Nephron progenitor cell (in vitro differentiated cells): ENCODE data around the gene ARL5C.
A peak's percentile ranks its signal among the peaks of the same experiment; 100 is the strongest.
"Not testable (repeated sequence)": the region's sequence is repeated elsewhere in the genome, so short reads cannot be mapped to it uniquely, and the experiment has no call there.

ENCODE experiments used
- DNase-seq: peaks from one replicate; pipeline ENCODE4 v3.0.0; 2021
- H3K27ac Mint-ChIP-seq: 2 replicates; pipeline ENCODE4 v1.8.0; 2021; ENCODE audit warnings: mild to moderate bottlenecking, moderate library complexity, mixed read lengths
- H3K27me3 Mint-ChIP-seq: 2 replicates; pipeline ENCODE4 v1.8.0; 2021; ENCODE audit warnings: mild to moderate bottlenecking, low read depth, mixed read lengths; ENCODE audit not compliant: poor library complexity
- H3K36me3 Mint-ChIP-seq: 2 replicates; pipeline ENCODE4 v1.8.0; 2021; ENCODE audit warnings: low read depth, mixed read lengths
- H3K4me1 Mint-ChIP-seq: 2 replicates; pipeline ENCODE4 v1.8.0; 2021; ENCODE audit warnings: mixed read lengths
- H3K4me3 Mint-ChIP-seq: 2 replicates; pipeline ENCODE4 v1.8.0; 2021; ENCODE audit warnings: mild to moderate bottlenecking, moderate library complexity, mixed read lengths
- H3K9me3 Mint-ChIP-seq: 2 replicates; pipeline ENCODE4 v1.8.0; 2021; ENCODE audit warnings: mild to moderate bottlenecking, moderate library complexity, mixed read lengths
- TF ChIP-seq, protein P1 (sequence below): fragments of 200-600 bp; sonication (generic); IDR thresholded peaks from 2 replicates; pipeline ENCODE4 v1.5.0; 2021; ENCODE audit warnings: antibody characterized with exemption

ARL5C gene

DNA sequence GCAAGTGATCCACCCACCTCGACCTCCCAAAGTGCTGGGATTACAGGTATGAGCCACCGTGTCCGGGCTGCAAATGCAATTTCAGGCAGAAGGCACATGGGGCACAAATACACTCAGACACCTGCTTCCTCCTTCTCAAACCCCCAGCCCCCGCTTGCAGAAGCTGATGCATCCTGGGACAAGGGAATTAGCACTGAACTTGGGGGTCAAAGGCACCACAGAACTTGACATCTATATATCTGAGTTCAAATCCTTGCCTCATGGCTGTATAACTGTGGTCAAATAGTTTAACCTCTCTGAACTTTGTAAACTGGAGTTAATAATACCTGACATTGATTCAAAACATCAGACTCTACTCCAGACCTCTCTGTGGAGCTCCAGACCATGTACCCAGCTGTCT is 4.1 kb upstream of the ARL5C start:
- DNase-seq = no peak
- Mint-ChIP-seq H3K27ac (no peak overlapping the region), H3K36me3 (no peaks in the 10 kb centered on the region), H3K27me3 (peaks cover 44% of the 10 kb centered on the region), H3K4me3 (no peak overlapping the region), H3K9me3 (peaks cover 9% of the 10 kb centered on the region), H3K4me1 (peaks cover 52% of the 10 kb centered on the region)
- TF ChIP-seq, protein P1, sequence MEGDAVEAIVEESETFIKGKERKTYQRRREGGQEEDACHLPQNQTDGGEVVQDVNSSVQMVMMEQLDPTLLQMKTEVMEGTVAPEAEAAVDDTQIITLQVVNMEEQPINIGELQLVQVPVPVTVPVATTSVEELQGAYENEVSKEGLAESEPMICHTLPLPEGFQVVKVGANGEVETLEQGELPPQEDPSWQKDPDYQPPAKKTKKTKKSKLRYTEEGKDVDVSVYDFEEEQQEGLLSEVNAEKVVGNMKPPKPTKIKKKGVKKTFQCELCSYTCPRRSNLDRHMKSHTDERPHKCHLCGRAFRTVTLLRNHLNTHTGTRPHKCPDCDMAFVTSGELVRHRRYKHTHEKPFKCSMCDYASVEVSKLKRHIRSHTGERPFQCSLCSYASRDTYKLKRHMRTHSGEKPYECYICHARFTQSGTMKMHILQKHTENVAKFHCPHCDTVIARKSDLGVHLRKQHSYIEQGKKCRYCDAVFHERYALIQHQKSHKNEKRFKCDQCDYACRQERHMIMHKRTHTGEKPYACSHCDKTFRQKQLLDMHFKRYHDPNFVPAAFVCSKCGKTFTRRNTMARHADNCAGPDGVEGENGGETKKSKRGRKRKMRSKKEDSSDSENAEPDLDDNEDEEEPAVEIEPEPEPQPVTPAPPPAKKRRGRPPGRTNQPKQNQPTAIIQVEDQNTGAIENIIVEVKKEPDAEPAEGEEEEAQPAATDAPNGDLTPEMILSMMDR = no peak

DNA sequence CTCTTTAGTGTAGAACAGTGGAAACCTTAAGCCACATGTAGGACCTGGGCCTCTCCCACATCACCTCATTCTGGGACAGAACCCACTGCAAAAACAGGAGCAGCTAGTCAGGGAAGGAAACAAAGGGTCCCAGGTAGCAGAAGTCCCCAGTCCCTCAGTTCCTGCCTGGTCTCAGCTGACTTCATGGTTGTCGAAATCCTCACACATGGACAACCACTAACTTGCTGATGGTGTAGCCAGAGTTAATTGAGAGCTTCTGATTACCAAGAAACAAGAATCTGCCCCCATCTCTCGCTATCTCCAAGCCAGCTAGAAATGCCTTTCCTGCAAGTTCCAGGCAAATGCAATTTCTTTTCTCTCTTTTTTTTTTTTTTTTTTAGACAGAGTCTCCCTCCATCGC is 3.6 kb upstream of the ARL5C start:
- TF ChIP-seq, protein P1 = no peak
- no peak overlapping the region for H3K27ac Mint-ChIP-seq
- H3K9me3 Mint-ChIP-seq = peaks cover 9% of the 10 kb centered on the region
- peaks cover 50% of the 10 kb centered on the region for H3K27me3 Mint-ChIP-seq
- no peak overlapping the region for H3K4me3 Mint-ChIP-seq
- H3K36me3 Mint-ChIP-seq = no peaks in the 10 kb centered on the region
- DNase-seq = no peak
- H3K4me1 Mint-ChIP-seq = peaks cover 52% of the 10 kb centered on the region

DNA sequence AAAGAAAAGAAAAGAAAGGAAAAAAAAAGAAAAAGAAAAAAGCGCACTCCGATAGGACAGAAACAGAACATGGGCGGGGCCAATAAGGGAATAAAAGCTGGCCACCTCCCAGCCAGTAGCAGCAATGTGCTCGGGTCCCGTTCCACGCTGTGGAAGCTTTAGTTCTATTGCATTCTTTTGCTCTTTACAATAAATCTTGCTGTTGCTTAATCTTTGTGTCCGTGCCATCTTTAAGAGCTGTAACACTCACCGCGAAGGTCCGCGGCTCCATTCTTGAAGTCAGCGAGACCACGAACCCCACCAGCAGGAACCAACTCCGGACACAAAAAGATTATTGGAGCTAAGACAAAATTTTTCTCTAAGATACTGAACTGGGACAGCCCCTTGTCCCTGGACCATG is 3.1 kb upstream of the ARL5C start:
- TF ChIP-seq, protein P1 = no peak
- Mint-ChIP-seq H3K27me3 (peaks cover 53% of the 10 kb centered on the region), H3K36me3 (no peaks in the 10 kb centered on the region), H3K27ac (no peak overlapping the region), H3K4me3 (no peak overlapping the region), H3K9me3 (peaks cover 9% of the 10 kb centered on the region), H3K4me1 (peaks cover 57% of the 10 kb centered on the region)
- DNase-seq = no peak

DNA sequence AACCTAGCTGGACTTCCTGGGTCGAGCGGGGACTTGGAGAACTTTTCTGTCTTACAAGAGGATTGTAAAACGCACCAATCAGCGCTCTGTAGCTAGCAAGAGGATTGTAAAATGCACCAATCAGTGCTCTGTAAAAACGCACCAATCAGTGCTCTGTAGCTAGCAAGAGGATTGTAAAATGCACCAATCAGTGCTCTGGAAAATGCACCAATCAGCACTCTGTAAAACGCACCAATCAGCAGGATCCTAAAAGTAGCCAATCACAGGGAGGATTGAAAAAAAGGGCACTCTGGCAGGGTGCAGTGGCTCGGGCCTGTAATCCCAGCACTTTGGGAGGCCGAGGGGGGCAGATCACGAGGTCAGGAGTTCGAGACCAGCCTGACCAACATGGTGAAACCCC is 2.5 kb upstream of the ARL5C start:
- H3K4me1 Mint-ChIP-seq = peaks cover 59% of the 10 kb centered on the region
- not testable (repeated sequence) for DNase-seq, H3K36me3 Mint-ChIP-seq, H3K27ac Mint-ChIP-seq, H3K9me3 Mint-ChIP-seq, H3K4me3 Mint-ChIP-seq
- H3K27me3 Mint-ChIP-seq = peaks cover 55% of the 10 kb centered on the region

DNA sequence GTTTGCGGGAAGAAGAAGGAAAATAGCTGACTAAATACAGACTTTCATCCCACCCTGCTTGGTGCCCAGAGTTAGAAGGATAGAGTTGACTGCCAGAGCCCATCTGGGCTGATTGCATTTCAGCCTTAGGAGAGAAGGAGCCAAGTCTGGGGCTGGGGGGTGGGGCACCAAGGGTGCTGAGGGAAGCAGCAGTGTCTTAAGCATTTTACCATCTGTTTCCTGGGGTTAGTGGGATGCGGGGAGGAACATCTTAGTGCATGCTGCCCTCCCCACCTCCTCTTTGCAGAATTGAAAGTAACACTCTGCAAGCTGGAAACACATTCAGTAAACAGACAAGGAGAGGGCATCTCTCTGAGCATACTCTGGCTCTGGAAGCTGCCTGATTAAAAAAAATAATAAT is 1.5 kb upstream of the ARL5C start:
- TF ChIP-seq, protein P1 = no peak
- Mint-ChIP-seq H3K4me3 (peak overlapping the region; percentile 10), H3K9me3 (peaks cover 9% of the 10 kb centered on the region), H3K27me3 (peaks cover 62% of the 10 kb centered on the region), H3K27ac (no peak overlapping the region), H3K4me1 (peaks cover 55% of the 10 kb centered on the region), H3K36me3 (no peaks in the 10 kb centered on the region)
- no peak for DNase-seq

DNA sequence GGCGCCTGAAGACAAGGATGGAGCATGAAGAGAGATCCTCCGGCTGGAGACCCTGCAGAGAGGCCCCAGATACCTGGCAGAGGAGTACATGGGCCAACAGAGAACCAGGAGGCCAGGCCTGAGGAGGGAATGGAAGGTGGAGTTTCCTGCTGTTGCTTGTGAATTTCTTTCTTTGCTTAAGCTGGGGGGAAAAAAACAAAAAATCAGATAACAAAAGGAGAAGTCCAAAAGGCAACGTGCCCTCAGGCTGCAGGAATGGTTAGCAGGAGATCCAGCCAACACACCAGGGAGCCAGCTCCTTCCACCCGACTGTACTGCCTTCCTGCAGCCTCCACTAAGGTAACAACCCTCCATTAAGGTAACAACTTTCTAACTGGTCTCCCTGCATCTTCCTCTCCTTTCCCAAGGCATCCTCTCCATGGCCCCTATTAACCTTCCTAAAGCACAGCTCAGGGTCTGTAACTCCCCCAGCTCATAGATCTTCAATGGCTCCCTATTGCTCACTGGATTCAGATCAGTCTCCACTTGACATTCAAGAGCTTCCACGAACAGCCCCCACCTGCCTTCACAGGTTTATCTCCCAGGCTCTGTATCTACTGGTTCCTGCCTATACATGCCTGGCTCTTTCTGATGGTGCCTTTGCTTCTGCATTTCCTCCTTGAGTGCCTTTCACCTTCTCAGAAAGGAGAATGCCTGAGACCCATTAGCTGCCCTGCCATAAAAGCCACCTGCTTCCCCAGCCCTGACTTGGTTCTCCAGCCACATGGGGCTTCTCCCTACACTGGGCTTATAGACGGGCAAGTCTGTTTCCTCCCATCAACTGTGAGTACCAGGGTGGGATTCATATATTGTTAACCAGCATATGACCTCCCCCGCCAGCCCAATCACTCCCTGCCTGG is 725 bp upstream of the ARL5C start:
- no peak for DNase-seq
- peaks cover 47% of the 10 kb centered on the region for H3K4me1 Mint-ChIP-seq
- no peaks in the 10 kb centered on the region for H3K36me3 Mint-ChIP-seq
- H3K9me3 Mint-ChIP-seq = peaks cover 9% of the 10 kb centered on the region
- H3K4me3 Mint-ChIP-seq = peak overlapping the region; percentile 86
- TF ChIP-seq, protein P1 = no peak
- H3K27ac Mint-ChIP-seq = peak overlapping the region; percentile 11
- peaks cover 57% of the 10 kb centered on the region for H3K27me3 Mint-ChIP-seq
